DMS79 (cell line): ENCODE results near the gene PODXL2.
"Not testable (repeated sequence)": the region's sequence is repeated elsewhere in the genome, so short reads cannot be mapped to it uniquely, and the experiment has no call there.

Source experiments
- DNase-seq: peaks from one replicate; lab custom pipeline; 2025; lab: John Stamatoyannopoulos, UW

The PODXL2 gene

GRCh38 chr3:127628788-127629466, at the start of gene PODXL2:
Gene PODXL2, plus strand, starts transcription at chr3:127629185. Its CDS starts 35 bp downstream, at chr3:127629220.
- no peak for DNase-seq

- no peak for DNase-seq
Observed at GRCh38 chr3:127580327-127581060, 48.5 kb upstream of the PODXL2 start.

- no peak for DNase-seq
Observed at GRCh38 chr3:127584734-127585133, 44.3 kb upstream of the PODXL2 start.

GRCh38 chr3:127585163-127585812, 43.7 kb upstream of the PODXL2 start:
- DNase-seq, result peak; percentile 80

- no peak for DNase-seq
Observed at GRCh38 chr3:127585813-127586413, 43.1 kb upstream of the PODXL2 start.

- DNase-seq, result no peak
Observed at GRCh38 chr3:127587876-127588275, 41.1 kb upstream of the PODXL2 start.

- no peak for DNase-seq
Observed at GRCh38 chr3:127588806-127589577, 40.0 kb upstream of the PODXL2 start.

GRCh38 chr3:127589600-127590281, 39.2 kb upstream of the PODXL2 start:
- DNase-seq, result no peak

GRCh38 chr3:127590282-127590592, 38.7 kb upstream of the PODXL2 start:
- no peak for DNase-seq

- peak; percentile 99 for DNase-seq
Observed at GRCh38 chr3:127590593-127591465, 38.2 kb upstream of the PODXL2 start, which contains the start of gene TPRA1. Gene TPRA1, minus strand, starts transcription at chr3:127590733. Its CDS starts 10,587 bp downstream, at chr3:127580146.

- no peak for DNase-seq
Observed at GRCh38 chr3:127593178-127593577, 35.8 kb upstream of the PODXL2 start.

GRCh38 chr3:127595303-127595702, 33.7 kb upstream of the PODXL2 start:
- no peak for DNase-seq

GRCh38 chr3:127597020-127597771, 31.8 kb upstream of the PODXL2 start:
- no peak for DNase-seq

- no peak for DNase-seq
Observed at GRCh38 chr3:127598841-127599570, 30.0 kb upstream of the PODXL2 start.

GRCh38 chr3:127600749-127601456, 28.1 kb upstream of the PODXL2 start:
- no peak for DNase-seq

- no peak for DNase-seq
Observed at GRCh38 chr3:127604035-127604434, 24.9 kb upstream of the PODXL2 start.

GRCh38 chr3:127604546-127605165, 24.3 kb upstream of the PODXL2 start:
- DNase-seq, result no peak

GRCh38 chr3:127605547-127605946, 23.4 kb upstream of the PODXL2 start:
- DNase-seq, result not testable (repeated sequence)
